Measurements from ENCODE around the gene KCTD15. TPM values are rescaled to one million over a fixed set of nuclear protein-coding genes. Genes with fewer than 3 reads are reported as not detected.

The KCTD15 gene
- polyA plus RNA-seq, 1 donor = 39.0 TPM

DNA sequence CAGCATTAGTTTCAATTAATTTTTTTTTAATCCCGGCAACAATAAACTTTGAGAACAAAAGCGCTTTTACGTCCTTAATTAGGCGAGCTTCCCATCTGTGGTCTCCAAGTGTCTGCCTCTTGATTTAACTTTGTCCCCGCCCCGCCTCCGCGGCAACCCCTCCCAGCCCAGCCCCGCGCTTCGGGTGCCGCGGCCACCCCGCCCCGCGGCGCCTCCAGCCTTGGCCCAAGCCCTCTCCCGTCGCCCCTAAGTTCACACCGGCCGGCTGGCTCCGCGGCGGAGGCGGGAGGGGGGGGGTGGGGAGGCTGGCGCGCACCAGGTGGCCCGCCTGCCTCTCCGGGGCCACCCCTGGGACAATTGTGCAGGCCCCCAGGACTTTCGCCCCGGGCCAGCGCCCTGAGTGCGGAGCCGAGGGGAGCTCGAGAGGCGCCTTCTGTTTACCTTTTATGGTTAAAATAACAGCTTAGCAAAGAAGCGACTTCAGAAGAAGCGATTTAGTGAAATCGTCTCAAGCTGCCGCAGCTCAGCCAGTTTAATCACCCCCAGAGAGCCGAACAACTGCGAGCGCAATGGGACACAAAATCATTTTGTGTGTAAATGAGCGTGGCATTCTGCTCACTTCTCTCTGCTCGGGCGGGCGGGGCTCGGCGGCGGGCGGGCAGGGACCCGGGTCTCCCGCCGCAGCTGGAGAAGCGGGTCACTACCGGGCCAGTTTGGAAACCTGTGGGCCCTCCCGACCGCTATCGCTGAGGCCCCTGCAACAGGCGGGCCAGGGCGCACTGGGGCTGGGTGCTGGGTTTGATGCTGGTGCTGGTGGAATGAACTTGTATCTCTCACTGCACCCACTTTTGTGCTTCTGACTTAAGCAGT is 1.4 kb downstream of the KCTD15 start:
- DNase-seq = no peak

DNA sequence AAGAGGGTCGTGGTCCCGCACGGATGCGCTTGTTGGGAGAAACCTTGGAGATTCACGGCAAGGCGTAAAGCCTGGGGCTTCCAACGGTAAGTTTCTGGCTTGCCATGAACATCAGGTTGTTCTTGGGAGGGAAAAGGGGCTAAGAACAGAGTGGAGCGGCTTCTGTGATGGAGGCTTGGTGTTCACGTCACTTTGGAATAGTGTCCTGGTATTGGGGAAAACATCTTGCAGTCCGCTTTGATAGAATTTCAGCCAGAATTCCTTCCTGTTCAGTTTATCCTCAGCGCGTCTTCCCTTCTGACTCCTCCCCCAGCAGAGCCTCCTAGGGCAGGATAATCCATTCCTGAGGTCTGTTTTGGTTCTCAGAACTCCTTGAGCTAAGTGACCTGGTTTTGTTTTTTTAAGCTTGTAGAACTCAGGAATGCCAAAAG is 2.0 kb downstream of the KCTD15 start:
- peak; percentile 40 for DNase-seq

DNA sequence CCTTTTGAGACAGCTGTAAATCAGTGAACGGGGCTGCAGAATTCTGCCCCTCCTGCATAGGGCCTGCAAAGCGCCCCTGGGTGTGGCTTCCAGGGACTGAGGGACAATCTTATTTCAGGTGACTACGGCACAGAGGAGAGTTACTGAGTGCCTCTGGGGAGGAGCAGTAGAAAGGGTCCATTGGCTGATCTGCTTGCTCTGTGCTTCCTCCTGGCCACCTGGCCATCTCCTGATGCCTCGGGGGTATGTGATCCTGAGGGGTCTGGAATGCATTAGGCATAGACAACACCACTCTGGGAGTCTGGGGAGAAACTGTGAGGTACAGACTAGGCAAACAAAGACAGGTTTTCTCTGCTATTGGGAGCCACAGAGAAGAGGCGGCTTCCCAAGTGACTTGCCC is 2.8 kb downstream of the KCTD15 start:
- no peak for DNase-seq

DNA sequence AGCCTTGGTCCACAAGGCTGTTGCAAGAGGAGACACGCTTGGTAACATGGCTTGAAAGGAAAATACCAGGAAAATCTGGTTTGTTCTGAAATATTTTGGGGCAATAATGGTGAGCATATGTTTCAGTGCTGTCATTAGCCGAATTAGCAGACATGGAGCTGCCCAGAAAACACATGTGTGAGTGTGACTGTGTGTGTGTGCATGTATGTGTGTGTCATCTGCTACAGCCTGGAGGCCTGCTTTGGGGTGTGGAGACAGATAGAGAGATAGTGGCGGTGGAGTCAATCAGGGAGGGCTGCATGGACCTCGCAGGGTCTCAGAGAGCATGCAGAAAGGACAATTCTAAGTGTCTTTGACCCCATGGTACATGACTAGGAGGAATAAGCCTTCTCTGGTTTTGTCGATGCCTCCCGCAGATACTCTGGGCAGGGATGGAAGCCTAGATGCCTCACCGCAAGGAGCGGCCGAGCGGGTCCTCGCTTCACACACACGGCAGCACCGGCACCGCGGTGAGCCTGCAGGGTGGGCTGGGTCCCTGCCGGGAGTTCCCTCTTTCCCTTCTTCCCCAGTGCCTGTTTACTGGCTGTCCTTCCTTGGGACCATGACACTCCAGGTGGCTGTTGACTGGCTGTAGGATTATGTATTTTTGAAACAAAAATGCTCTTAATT is 3.5 kb downstream of the KCTD15 start:
- no peak for DNase-seq

DNA sequence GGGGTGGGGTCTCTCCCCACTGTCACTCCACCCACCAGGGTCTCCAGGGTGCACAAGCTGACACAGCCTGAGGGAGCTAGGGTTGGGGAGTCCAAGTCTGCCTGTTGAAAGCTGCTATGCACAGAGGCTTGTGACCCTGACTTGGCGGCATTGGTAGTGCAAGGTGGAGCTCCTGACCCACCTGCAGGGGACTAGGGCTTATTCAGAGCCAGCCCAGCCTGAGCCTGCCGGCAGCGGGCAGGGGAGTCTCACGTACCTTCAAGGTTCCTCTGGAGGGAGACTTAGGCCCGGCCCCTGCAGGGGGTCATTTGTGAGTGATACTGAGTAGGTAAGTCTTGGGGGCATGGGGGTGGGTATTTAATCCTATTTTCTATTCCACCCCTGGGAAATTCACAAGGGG is 4.7 kb downstream of the KCTD15 start:
- DNase-seq = no peak

DNA sequence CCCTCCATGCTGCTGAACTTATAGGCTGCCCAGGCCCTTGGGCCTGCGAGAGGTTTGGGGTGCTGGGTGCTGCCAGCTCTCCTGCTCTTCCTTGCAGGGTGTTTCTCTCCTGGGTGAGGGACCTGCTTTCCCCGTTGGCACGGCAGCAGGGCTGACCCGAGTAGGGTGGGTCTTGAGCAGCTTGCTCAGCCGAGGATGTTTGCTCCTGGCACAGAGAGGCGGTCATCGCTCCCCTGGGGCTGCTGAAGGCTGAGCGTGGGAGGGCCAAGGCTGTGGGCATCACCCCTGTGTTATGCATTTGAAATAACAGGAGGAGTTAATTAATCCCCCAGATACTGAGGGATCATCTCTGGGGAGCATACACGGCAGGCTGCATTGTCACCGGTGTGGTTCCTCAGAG is 5.3 kb downstream of the KCTD15 start:
- no peak for DNase-seq

DNA sequence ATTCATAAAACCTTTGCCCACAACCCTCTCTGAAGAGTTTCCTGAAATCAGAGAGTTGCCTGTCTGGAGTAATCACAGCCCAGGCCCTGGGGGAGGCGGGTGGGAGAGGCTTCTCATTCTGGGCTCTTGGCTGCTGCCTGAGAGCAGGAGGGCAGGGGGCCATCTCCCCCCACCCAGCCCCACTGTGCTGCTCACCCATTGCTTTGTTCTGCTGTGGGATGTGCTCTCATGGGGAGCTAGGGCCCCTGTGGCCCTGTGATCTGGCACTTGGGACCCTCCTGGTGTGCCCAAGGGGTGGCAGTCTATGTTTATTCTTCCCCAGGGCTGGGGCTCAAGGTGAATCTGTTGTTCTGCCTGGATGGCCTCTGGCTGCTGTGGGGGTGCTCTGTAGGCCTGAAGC is 6.1 kb downstream of the KCTD15 start:
- no peak for DNase-seq

DNA sequence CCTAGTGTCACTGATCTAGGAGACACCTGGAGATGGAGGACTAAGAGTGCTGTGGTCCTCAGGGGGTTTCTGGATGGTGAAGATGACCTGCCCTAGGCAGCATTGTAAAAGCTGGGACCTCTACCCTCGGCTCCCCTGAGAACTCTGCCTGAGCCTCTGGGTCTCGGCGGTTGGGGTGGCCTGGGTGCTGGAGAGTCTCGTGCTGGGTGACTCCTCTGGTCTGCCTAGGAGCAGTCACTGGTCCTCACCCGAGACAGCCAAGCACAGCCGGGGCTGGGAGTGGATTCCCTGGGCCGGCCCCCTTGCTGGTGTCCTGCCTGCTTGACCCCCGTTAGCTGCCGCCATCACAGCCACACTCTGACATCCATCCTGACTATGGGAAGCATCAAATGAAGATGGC is 6.7 kb downstream of the KCTD15 start:
- DNase-seq = no peak

DNA sequence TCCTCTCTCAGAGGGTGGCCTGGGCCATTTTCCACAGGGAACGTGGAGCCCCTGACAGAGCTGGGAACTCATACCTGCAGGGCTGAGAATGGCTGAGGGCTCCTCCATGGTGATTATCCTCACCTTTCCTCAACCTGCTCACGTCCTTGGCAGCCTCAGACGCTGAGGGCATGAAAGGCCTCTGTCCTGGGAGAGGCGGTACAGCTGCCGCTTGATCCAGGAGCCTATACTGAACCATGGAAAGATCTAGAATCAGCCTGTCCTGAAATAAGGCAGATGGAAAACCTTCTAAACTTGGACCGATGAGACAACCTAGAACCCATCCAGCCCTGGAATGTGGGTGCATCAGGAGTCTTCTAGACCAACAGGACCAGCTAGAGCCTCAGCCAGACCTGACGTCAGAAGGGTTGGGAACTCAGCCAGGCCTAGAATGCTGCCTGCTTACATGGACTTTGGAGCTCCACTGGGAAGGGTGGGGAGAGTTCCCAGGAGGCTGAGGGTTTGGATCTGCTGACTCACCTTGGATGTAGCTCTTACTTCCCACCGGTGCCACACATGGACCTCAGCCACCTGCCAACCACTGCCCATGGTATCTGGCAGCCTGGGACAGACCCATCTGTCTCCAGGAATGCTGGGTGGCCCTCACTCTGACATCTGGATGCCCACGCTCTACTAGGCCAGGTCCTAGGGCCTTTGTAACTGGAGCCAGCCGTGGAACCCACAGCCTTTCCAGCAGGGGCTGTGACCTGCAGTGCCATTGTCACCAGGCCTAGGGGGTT is 7.5 kb downstream of the KCTD15 start:
- DNase-seq = peak; percentile 44

DNA sequence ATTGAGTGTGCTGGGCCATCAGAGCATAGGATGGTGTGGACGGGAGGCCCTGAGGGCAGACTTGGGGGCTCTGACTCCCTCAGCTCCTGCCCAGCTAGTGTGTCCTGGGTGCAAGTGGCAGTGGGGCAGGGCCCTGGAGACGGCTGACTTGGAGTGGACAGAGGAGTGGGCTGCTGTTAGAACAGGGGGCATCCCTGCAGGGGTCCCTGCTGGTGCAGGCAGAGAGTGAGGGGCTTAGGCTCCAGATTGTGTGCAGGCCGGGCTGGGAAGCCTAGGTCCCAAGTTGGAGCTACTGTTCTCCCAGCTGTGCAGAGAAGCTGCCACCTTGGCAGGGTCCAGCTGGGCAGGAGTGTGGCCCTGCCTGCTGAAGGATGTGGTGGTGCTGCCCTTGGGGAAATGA is 8.6 kb downstream of the KCTD15 start:
- DNase-seq = no peak

DNA sequence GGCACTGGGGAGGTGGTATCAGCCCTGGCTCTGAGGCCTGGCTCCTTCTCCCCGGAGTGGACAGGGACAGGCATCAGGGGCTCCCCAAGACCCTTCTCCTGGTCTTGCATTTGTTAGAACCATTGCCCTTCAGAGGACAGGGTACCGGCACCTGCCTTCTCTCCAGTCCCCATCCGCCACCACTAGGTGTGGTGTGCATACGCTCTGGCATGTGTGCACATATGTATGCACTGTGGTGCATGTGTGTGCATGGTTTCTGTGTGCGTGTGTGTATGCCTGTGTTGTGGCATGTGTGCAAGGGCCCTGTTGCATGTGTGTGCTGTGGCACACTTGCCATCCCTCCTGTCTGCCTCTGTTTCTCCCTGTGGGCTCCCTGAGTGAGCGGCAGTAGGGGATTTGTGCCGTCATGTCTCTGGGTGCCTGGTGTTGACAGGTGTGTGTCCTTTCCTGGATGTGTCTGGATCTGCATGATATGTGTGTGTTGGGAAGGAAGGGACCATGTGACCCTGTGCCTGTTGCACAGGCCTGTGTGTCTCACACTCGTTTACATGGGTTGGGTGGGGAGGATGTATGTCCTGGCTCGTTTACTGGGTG is 9.3 kb downstream of the KCTD15 start:
- DNase-seq = no peak

DNA sequence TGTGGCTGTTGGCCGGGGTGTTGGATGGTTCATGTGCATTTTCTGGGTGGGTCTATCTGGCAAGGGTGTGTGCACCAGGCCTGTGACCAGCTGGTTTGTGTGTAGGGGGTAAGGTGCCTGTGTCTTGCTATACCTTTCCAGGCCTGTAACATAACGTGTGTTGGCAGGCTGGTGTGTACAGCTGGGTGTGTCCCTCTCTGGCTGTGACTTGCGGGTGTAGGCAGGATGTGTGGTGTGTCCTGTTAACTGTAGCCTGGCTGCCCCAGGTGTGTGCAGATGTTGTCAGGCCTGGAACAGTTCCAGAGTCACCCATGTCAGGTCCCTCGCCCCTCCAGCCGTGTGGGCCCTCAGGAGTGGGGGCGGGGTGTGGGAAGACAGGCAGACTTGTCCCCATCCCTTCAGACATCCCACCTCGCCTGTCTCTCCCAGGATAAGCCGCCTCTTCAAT is 9.8 kb downstream of the KCTD15 start:
- DNase-seq = no peak

DNA sequence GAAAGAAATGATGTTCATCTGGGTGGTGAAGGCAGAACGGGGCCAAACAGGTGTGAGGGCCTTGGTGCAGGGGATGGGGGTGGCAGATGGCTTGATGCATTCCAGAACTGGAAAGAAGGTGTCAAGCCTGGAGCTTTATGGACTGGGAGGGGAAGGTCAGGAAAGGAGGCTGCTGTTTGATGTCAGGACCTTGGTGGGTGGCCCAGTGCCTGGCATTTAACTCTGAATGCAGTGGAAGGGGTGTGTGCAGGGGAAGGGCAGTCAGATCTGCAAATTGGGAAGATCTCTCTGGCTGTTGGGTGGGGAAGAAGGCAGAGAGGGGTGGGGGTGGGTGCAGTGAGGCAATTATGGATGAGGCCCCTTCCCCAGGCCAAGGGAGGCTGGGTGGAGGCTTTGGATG is 11.7 kb downstream of the KCTD15 start:
- DNase-seq = no peak

DNA sequence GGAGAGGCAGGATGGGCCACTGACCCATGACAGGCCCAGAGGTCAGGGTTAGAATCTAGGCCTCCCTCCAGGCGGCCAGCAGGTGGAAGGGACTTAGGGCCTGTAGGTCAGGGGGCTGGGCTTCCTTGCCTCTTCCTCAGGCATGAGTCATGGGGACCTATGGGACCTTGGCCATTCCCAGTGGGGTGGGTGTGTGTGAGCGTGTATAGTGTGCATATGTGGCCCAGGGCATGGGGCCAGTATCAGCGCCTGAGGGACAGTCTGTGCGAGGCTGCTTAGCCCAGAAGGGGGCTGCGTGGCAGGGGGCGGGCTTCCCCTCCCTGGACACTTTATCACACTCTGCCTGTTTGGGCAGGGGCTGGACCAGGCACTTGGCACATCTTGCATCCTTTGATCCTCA is 13.3 kb downstream of the KCTD15 start:
- no peak for DNase-seq

DNA sequence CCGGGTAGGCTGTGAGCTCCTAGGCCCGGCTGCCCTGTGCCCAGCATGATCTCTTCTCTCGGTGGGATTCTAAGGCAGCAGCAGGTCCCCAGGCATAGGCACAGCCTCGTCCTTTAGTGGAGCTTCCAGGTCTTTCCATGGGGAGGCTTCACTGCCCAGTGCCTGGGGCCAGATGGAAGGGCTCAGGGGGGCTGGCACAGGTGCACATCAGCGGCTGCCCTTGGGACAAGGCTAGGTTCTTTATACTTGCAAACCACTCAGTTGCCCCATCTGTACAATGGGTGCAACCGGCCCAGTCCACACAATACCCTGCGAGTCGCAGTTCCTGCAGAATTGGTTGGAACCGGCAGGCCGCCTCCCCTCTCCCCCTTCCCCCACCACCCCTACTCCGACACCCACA is 14.2 kb downstream of the KCTD15 start:
- no peak for DNase-seq

DNA sequence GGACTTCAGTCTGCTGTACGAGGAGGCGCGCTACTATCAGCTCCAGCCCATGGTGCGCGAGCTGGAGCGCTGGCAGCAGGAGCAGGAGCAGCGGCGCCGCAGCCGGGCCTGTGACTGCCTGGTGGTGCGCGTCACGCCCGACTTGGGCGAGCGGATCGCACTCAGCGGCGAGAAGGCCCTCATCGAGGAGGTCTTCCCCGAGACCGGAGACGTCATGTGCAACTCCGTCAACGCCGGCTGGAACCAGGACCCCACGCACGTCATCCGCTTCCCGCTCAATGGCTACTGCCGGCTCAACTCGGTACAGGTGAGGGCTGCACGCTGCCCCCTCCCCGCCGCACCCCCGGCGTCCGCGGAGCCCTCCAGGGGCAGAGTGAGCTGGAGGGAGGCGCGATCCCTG is 14.6 kb downstream of the KCTD15 start:
- DNase-seq = no peak

DNA sequence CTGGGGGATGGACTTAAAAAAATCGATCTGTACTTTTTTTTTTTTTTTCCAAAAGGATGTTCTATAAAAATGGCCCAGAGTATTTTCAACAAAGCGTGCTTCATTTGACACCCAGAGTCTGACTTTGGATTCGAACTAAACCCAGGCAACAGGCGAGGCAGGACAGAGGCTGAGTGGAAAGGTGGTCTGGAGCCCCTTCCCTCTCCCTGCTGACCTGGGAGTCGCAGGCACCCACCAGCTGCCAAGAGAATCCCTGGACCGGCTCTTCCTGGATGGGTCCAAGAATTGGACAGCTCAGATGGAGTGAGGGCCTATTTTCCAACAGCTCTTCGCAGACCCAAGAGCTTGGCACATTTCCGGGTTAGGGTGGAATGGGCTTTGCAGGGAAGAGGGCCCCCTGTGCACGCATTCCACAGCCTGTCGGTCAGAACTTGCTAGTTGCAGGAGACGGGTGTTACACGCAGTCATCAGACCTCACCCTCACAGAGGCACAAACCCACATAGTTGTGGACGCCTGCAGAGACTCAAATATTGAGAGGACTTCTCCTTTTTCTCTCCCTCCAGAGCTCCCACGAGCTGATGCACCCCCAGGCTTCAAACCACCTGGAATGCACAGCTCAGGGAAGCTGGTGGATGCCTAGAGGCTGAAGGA is 15.2 kb downstream of the KCTD15 start:
- DNase-seq = no peak

DNA sequence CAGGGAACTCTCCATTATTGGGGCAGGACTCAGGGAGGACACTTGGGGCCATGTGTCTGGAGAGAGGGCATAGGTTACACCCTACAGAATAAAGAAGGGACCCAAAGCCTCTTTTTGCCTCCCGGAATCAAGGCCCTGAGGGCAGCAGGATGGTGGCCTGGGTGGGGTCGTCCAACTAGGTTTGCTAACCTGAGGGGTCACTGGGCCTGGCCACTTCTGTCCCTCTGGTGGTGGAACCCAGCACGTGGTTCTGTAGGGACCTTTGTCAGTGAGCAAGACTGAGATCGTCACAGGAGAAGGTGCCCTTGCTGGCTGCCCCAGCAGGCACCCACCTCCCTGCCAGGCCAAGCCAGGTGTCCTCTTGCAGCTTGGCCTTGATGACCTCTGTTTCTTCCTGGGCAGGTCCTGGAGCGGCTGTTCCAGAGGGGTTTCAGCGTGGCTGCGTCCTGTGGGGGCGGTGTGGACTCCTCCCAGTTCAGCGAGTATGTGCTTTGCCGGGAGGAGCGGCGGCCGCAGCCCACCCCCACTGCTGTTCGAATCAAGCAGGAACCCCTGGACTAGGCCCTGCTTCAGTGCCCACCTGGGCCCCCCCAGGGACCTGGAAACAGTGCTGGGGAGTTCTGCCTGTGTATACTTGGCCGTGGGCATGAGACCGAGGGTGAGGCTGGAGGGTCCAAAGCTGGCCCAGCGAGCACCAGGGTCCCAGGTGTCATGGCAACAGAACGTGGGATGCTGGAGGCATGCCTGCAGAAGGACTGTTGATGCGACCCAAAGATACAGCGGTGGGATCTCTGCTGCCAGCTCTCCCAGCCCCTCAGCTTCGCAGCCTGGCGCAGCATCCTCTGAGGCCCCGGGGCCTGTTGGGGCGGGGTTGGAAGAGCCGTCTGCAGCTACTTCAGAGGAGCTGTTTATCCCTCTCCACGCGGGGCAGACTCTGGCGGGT is 16.0 kb downstream of the KCTD15 start:
- DNase-seq = no peak

DNA sequence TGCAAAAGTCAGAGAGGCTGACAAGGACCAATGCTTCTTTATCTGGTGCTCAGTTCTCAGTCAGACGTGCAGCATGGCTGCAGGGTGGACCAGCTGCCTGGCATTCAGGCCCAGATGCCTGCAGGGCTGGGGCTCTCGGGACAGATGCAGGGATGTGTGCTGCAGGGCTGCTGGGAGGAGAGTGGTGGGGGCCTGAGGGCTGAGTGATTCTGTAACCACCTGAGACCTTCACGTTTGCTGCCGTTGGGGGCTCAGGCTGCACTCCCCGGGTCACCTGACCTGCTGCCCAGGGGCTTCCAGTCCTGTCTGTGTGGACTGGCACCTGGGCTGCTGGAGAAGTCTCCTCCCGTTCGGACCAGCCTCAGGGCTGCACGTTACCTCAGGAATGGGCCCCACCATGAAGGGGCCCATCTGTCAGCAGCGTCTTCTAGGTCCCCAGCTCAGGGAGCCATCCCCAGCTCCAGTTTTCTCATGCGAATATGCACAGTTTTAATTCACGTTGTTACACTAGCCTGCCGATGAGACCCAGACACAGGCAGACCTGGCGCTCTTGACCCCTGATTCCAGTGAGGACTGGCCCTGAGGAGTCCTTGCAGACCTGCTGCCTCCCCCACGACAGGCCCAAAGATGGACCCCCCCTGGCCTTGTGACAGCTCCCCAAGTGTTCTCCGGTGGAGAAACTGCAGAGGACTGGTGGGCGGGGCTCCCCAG is 16.9 kb downstream of the KCTD15 start:
- DNase-seq = no peak
